K562 (cell line): ENCODE data around the gene PRRT1. TPM values are rescaled to one million over a fixed set of nuclear protein-coding genes. Genes with fewer than 3 reads are reported as not detected.

Experiments
- ATF7 ChIP-seq: fragments of 450-650 bp; IDR thresholded peaks from 2 replicates; pipeline ENCODE4 v1.7.1; 2014; ENCODE audit warnings: mild to moderate bottlenecking, moderate library complexity
- GABPB1 ChIP-seq: sonication (generic); formaldehyde crosslinking; IDR thresholded peaks from 2 replicates; pipeline ENCODE4 v1.8.0; 2022; ENCODE audit warnings: mild to moderate bottlenecking, missing genetic modification reagents
- HNRNPH1 ChIP-seq: fragments of 200-400 bp; formaldehyde crosslinking; optimal IDR thresholded peaks from 2 replicates; pipeline ENCODE3; 2017; ENCODE audit warnings: low read depth, mild to moderate bottlenecking, low read length, moderate library complexity
- MNT ChIP-seq, 2 experiments: fragments of 450-650 bp; conservative IDR thresholded peaks; 2 replicates each; pipeline ENCODE4 v1.6.1; 2017; ENCODE audit warnings: mild to moderate bottlenecking in 2 of 2, moderate library complexity in 2 of 2
- NFE2L1 ChIP-seq: fragments of 450-650 bp; IDR thresholded peaks from 2 replicates; pipeline ENCODE4 v1.6.1; 2016; ENCODE audit warnings: missing genetic modification characterization, low read depth, mild to moderate bottlenecking, missing compliant biosample characterization, moderate library complexity, borderline replicate concordance
- SNIP1 ChIP-seq: fragments of 450-650 bp; IDR thresholded peaks from 2 replicates; pipeline ENCODE4 v1.7.1; 2017; ENCODE audit warnings: low read depth, mild to moderate bottlenecking
- TAF1 ChIP-seq: IDR thresholded peaks from 2 replicates; pipeline ENCODE4 v1.6.1; 2011; ENCODE audit warnings: mild to moderate bottlenecking, low read length, moderate library complexity; ENCODE audit not compliant: insufficient read depth, control insufficient read depth, severe bottlenecking; ENCODE audit errors: extremely low read depth
- ZNF140 ChIP-seq: fragments of 250-450 bp; sonication (Bioruptor Pico); IDR thresholded peaks from 2 replicates; pipeline ENCODE4 v1.8.0; 2021; ENCODE audit warnings: moderate library complexity, mild to moderate bottlenecking, inconsistent platforms
- polyA plus RNA-seq, 8 experiments: library from polyadenylated mRNA; depleted of rRNA in 4 of 8; stranded (reverse) in 5 of 8; unstranded in 3 of 8; fragments of >200 nt; fragmentation: Nextera tagmentation in 2 of 8; fragmentation: Illumina TruSeq in 1 of 8; extraction: Ambion mirVana in 2 of 8; extraction: Trizol in 1 of 8; gene quantifications; 2 replicates each; pipeline versions ENCODE4 v1.2.1 to v1.2.3, GENCODE V29; 2011 to 2014; ENCODE audit warnings: inconsistent platforms in 1 of 8, missing spikeins in 1 of 8
- total RNA-seq, 7 experiments: library from RNA; depleted of rRNA in 6 of 7; stranded (reverse); fragments of >200 nt in 6 of 7; fragmentation: Illumina TruSeq in 2 of 7; extraction: Trizol in 2 of 7; gene quantifications; 2 replicates each; pipeline versions ENCODE4 v1.2.1 to v1.2.3, GENCODE V29; 2011 to 2021; ENCODE audit warnings: low replicate concordance in 1 of 7
- TF ChIP-seq, protein P1 (sequence below): fragments of 250-450 bp; sonication (Bioruptor Pico); IDR thresholded peaks from 2 replicates; pipeline ENCODE4 v1.4.0; 2020

The PRRT1 gene
- total and polyA plus RNA-seq, 9 of the 15 experiments (the other 6 are each of a cell fraction or from before 2014, with no cell fraction given): 0.14 to 3.5 (median 0.41) TPM

- TF ChIP-seq HNRNPH1 (no peak), NFE2L1 (no peak), ZNF140 (CRISPR knock-in tag) (no peak), SNIP1 (no peak; the same call in 1 of the 2 replicates), ATF7 (no peak), MNT (conservative IDR thresholded peaks at IDR 0.05) (peak; percentile 25 to 72; a peak in 2 of 4 replicates), TAF1 (peak; percentile 2), GABPB1 (CRISPR knock-in tag) (no peak)
- TF ChIP-seq, protein P1, sequence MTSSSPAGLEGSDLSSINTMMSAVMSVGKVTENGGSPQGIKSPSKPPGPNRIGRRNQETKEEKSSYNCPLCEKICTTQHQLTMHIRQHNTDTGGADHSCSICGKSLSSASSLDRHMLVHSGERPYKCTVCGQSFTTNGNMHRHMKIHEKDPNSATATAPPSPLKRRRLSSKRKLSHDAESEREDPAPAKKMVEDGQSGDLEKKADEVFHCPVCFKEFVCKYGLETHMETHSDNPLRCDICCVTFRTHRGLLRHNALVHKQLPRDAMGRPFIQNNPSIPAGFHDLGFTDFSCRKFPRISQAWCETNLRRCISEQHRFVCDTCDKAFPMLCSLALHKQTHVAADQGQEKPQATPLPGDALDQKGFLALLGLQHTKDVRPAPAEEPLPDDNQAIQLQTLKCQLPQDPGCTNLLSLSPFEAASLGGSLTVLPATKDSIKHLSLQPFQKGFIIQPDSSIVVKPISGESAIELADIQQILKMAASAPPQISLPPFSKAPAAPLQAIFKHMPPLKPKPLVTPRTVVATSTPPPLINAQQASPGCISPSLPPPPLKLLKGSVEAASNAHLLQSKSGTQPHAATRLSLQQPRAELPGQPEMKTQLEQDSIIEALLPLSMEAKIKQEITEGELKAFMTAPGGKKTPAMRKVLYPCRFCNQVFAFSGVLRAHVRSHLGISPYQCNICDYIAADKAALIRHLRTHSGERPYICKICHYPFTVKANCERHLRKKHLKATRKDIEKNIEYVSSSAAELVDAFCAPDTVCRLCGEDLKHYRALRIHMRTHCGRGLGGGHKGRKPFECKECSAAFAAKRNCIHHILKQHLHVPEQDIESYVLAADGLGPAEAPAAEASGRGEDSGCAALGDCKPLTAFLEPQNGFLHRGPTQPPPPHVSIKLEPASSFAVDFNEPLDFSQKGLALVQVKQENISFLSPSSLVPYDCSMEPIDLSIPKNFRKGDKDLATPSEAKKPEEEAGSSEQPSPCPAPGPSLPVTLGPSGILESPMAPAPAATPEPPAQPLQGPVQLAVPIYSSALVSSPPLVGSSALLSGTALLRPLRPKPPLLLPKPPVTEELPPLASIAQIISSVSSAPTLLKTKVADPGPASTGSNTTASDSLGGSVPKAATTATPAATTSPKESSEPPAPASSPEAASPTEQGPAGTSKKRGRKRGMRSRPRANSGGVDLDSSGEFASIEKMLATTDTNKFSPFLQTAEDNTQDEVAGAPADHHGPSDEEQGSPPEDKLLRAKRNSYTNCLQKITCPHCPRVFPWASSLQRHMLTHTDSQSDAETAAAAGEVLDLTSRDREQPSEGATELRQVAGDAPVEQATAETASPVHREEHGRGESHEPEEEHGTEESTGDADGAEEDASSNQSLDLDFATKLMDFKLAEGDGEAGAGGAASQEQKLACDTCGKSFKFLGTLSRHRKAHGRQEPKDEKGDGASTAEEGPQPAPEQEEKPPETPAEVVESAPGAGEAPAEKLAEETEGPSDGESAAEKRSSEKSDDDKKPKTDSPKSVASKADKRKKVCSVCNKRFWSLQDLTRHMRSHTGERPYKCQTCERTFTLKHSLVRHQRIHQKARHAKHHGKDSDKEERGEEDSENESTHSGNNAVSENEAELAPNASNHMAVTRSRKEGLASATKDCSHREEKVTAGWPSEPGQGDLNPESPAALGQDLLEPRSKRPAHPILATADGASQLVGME (CRISPR knock-in tag): peak; percentile 22; the same call in 1 of the 2 replicates
Measured at GRCh38 chr6:32178547-32179440, 27.1 kb upstream of the PRRT1 start (continued).
